NCI-H2196 (cell line): ENCODE data around the gene CIITA.

Source experiments
- DNase-seq: peaks from one replicate; lab custom pipeline; 2025; ENCODE audit not compliant: unreplicated experiment; lab: John Stamatoyannopoulos, UW

CIITA gene

GRCh38 chr16:10979717-10980601 lies 103.0 kb downstream of the CIITA start:
- peak; percentile 34 for DNase-seq

- DNase-seq = no peak
Measured at GRCh38 chr16:10980813-10981212, 103.8 kb downstream of the CIITA start.

- DNase-seq = no peak
Measured at GRCh38 chr16:10981697-10982216, 104.8 kb downstream of the CIITA start.

- no peak for DNase-seq
Measured at GRCh38 chr16:10982465-10983150, 105.6 kb downstream of the CIITA start.

- DNase-seq = peak; percentile 17
Measured at GRCh38 chr16:10983159-10983558, 106.2 kb downstream of the CIITA start.

- DNase-seq = no peak
Measured at GRCh38 chr16:10984509-10984908, 107.5 kb downstream of the CIITA start.
